NB4 (cell line): ENCODE data around the gene NCOA1.

Experiments
- MAX ChIP-seq: IDR thresholded peaks from 2 replicates; pipeline ENCODE4 v1.6.1; 2011; ENCODE audit warnings: low read depth, low read length
- MYC ChIP-seq: IDR thresholded peaks from 2 replicates; pipeline ENCODE4 v1.6.1; 2011; ENCODE audit warnings: low read depth, low read length
- POLR2A ChIP-seq: IDR thresholded peaks from 2 replicates; pipeline ENCODE4 v1.6.1; 2011; ENCODE audit warnings: mild to moderate bottlenecking; ENCODE audit not compliant: insufficient read length; ENCODE audit errors: extremely low read depth
- TF ChIP-seq, protein P1 (sequence below): IDR thresholded peaks from one replicate; pipeline ENCODE4 v1.5.1; 2012; ENCODE audit warnings: low read depth, low read length

DNA sequence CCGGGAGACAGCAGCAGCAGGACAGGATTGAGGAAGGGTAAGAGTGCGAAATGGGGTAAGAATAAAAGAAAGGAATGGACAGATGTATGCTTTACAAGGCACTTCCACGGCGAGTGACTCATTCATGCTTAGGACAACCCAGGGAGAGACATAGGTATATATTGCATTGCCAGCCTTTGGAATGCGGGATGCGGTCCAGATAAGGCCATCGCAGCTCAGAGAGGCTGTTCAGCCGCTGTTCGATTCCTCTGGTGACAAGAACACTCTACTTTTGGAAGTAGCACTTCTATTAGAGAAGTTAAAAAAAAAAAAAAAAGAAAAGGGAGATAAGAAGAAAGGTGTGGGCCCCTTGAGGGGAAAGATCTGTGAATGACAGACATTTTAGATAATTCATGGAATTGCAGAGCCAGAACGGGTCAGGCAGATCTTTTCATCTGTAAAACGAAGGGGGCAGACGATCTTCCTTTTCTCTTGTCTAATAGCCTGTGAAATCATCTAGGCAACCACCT lies 819 bp upstream of the NCOA1 start:
- TF ChIP-seq, protein P1, sequence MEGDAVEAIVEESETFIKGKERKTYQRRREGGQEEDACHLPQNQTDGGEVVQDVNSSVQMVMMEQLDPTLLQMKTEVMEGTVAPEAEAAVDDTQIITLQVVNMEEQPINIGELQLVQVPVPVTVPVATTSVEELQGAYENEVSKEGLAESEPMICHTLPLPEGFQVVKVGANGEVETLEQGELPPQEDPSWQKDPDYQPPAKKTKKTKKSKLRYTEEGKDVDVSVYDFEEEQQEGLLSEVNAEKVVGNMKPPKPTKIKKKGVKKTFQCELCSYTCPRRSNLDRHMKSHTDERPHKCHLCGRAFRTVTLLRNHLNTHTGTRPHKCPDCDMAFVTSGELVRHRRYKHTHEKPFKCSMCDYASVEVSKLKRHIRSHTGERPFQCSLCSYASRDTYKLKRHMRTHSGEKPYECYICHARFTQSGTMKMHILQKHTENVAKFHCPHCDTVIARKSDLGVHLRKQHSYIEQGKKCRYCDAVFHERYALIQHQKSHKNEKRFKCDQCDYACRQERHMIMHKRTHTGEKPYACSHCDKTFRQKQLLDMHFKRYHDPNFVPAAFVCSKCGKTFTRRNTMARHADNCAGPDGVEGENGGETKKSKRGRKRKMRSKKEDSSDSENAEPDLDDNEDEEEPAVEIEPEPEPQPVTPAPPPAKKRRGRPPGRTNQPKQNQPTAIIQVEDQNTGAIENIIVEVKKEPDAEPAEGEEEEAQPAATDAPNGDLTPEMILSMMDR: no peak
- TF ChIP-seq POLR2A (no peak), MAX (no peak), MYC (no peak)
